MM.1S (cell line): Measurements from ENCODE around the gene ADSS1.

Experiments used
- EZH2 ChIP-seq: fragments of 300-600 bp; sonication (generic); optimal IDR thresholded peaks from 2 replicates; pipeline ENCODE3; 2017; ENCODE audit warnings: low read depth, mild to moderate bottlenecking, antibody characterized with exemption, low read length, mixed read lengths
- EZH2phosphoT487 ChIP-seq: fragments of 300-600 bp; sonication (generic); IDR thresholded peaks from 2 replicates; pipeline ENCODE4 v1.6.1; 2018; ENCODE audit warnings: antibody characterized with exemption, low read length
- TF ChIP-seq, protein P1 (sequence below): fragments of 300-600 bp; sonication (generic); IDR thresholded peaks from 2 replicates; pipeline ENCODE4 v1.5.1; 2016; ENCODE audit warnings: antibody characterized with exemption, low read length, mixed read lengths

DNA sequence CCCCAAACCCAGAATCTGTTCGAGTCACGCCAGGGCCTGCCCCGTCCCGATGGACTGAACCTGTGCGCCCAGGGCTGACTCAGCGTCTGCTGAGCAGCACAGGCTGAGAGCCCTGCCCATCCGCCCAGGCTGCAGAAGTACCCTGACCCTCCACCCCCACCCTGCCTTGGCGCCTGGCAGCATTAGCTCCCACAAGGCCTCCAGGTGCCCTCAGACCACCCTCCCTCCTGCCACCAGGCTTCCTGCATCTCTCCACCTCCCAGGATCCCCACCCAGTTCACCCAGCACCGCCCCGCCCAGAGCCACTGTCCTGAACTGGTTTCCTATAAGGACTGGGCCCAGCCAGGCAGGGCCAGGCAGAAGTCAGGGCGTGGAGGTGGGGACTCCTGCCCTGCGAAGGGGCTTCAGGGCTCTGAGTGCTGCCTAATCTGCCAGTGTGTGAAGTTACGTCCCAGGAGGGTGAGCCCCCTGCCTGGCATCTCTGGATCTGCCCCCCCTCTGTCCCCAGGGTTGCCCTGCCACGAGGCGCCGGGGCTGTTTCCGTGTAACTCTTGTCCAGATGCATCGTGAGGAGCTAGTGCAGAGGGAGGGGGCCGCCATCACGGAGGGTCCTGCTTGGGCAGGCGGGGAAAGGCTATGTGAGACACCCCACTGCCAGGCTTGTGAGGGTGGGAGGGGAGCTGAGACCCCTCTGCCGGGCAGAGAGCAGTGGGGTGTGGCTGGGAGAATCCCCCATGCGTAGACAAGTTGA is 9.1 kb downstream of the ADSS1 start:
- TF ChIP-seq, protein P1, sequence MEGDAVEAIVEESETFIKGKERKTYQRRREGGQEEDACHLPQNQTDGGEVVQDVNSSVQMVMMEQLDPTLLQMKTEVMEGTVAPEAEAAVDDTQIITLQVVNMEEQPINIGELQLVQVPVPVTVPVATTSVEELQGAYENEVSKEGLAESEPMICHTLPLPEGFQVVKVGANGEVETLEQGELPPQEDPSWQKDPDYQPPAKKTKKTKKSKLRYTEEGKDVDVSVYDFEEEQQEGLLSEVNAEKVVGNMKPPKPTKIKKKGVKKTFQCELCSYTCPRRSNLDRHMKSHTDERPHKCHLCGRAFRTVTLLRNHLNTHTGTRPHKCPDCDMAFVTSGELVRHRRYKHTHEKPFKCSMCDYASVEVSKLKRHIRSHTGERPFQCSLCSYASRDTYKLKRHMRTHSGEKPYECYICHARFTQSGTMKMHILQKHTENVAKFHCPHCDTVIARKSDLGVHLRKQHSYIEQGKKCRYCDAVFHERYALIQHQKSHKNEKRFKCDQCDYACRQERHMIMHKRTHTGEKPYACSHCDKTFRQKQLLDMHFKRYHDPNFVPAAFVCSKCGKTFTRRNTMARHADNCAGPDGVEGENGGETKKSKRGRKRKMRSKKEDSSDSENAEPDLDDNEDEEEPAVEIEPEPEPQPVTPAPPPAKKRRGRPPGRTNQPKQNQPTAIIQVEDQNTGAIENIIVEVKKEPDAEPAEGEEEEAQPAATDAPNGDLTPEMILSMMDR, result no peak
- TF ChIP-seq EZH2, result no peak
- TF ChIP-seq EZH2phosphoT487, result no peak
